Pancreas (tissue), 10 donors: Measurements from ENCODE around the gene UNC119. TPM values are rescaled to one million over a fixed set of nuclear protein-coding genes. Genes with fewer than 3 reads are reported as not detected.

Experiments used
- ATAC-seq, 4 donors: fragments of 200-7000 bp; cut with Tn5 transposase; one replicate each; pipeline versions ENCODE4 v1.8.0 to v1.9.1; 2020; ENCODE audit warnings: mild to moderate bottlenecking in 4 of 4, moderate library complexity in 4 of 4
- DNase-seq, 6 donors: peaks; one replicate each; pipeline ENCODE4 v3.0.0-alpha.2; 2020
- FAIRE-seq: peaks from 2 replicates; lab custom pipeline; 2012; peaks lifted over from hg19 to GRCh38; lab: Jason Lieb, UNC
- H3K27ac ChIP-seq, 4 donors: fragments of 200-600 bp; sonication (generic); 1 replicate in 3 of 4; 2 replicates in 1 of 4; pipeline versions ENCODE4 v1.5.0 to v1.8.0; 2020
- H3K27me3 ChIP-seq, 4 donors: fragments of 200-600 bp; one replicate each; pipeline ENCODE4 v1.8.0; 2021
- H3K36me3 ChIP-seq, 3 donors: fragments of 200-600 bp; sonication (generic) in 1 of 3; one replicate each; pipeline versions ENCODE4 v1.5.0 to v1.8.0; 2020 to 2021
- H3K4me1 ChIP-seq, 3 donors: fragments of 200-600 bp; one replicate each; pipeline ENCODE4 v1.8.0; 2021
- H3K4me3 ChIP-seq, 4 donors: fragments of 200-600 bp; sonication (generic) in 2 of 4; one replicate each; pipeline versions ENCODE4 v1.5.0 to v1.8.0; 2020 to 2021
- H3K9me3 ChIP-seq, 4 donors: fragments of 200-600 bp; one replicate each; pipeline ENCODE4 v1.8.0; 2021
- whole genome bisulfite sequencing, 2 donors: extraction: QIAGEN DNeasy Blood & Tissue Kit; methylation state at CpG; one replicate each; pipeline ENCODE4 v1.1.7; 2013; 5-methylcytosine and 5-hydroxymethylcytosine counted together
- intact Hi-C, 3 donors: fragments of 100-400 bp; cut with DNase I; formaldehyde crosslinking; loops; one replicate each; pipeline versions ENCODE4 v1.11.1 to v1.14.2; 2022
- polyA plus RNA-seq, 2 donors: library from polyadenylated mRNA; stranded (reverse); fragments of 200-250 nt; gene quantifications; one replicate each; pipeline ENCODE4 v1.2.3, GENCODE V29; 2013
- total RNA-seq, 6 donors: library from RNA; stranded (reverse); fragmentation: NEBNext Ultra II Directional in 4 of 6; extraction: Animal tissue kit (Norgen Biotek cat#: 25700) in 4 of 6; gene quantifications; one replicate each; pipeline versions ENCODE4 v1.2.1 to v1.2.4, GENCODE V29; 2021 to 2023
- TF ChIP-seq, protein P1 (sequence below), 4 donors: fragments of 200-600 bp; sonication (generic) in 3 of 4; IDR thresholded peaks; one replicate each; pipeline versions ENCODE4 v1.5.0 to v1.8.0; 2021; ENCODE audit warnings: antibody characterized with exemption in 4 of 4
- donor health status: healthy with polysubstance abuse.
- donor health status: DM: no; HTN: no; CAD: no; lungs with moderate emphysema.
- donor health status: DM: no; HTN: no; CAD: no.
- donor health status: control.
- donor health status: control.
- donor health status: Bipolar disorder and iron deficiency.
- donor health status: DM: yes; HTN: yes; CAD: no.
- donor health status: DM: no; HTN: no; CAD: no.
- donor health status: DM: no; HTN: no; CAD: no.
- donor health status: DM: yes; HTN: yes; CAD: no.

Gene UNC119
- total and polyA plus RNA-seq, 8 donors: 9.3 to 31.1 (median 12.2) TPM

DNA sequence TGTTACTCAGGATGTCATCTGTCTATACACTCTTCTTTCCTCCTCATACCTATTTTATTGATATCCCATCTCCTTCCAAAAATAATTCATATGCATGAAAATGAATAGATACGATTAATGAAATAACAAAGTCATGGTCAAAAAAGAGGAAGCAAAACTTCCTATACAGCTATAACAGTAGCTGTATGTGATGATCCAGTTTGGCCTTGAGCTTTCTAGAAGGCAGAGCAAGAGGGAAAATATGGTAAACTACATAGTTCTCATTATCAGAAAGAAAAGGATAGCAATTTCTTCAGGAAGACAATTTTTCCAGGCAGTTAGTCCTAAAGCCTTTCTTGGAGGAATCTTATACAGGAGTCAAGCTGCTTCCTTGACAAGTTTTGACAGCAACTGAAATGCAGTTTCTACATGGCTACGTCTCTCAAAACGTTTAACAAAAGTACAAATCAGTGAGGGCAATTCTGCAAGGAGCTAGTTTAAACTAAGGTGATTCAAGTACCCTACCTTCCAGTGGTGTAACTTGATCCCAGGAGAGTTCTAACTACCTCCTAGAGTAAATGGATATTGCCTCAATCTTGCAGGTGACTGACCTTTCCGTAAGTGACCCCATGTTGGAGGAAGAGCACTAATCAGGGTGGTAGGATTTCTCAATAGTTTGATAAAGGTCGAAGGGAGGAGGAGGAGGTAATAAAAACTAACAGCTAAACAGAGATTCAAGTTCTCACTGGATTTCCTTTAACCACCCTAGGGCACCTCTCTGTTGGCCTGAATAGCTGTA lies 45.4 kb upstream of the UNC119 start:
- H3K27ac ChIP-seq: no peak overlapping the region
- whole genome bisulfite sequencing, 2 donors: 32 to 37% methylated on average over 5 of the region's 5 CpGs
- no peak overlapping the region for H3K4me3 ChIP-seq
- DNase-seq: no peak
- H3K36me3 ChIP-seq: no peaks in the 10 kb centered on the region
- no peak for FAIRE-seq
- TF ChIP-seq, protein P1, sequence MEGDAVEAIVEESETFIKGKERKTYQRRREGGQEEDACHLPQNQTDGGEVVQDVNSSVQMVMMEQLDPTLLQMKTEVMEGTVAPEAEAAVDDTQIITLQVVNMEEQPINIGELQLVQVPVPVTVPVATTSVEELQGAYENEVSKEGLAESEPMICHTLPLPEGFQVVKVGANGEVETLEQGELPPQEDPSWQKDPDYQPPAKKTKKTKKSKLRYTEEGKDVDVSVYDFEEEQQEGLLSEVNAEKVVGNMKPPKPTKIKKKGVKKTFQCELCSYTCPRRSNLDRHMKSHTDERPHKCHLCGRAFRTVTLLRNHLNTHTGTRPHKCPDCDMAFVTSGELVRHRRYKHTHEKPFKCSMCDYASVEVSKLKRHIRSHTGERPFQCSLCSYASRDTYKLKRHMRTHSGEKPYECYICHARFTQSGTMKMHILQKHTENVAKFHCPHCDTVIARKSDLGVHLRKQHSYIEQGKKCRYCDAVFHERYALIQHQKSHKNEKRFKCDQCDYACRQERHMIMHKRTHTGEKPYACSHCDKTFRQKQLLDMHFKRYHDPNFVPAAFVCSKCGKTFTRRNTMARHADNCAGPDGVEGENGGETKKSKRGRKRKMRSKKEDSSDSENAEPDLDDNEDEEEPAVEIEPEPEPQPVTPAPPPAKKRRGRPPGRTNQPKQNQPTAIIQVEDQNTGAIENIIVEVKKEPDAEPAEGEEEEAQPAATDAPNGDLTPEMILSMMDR (IDR thresholded peaks at IDR 0.05): no peak
- intact Hi-C loops: no loop called here
- H3K27me3 ChIP-seq: no peaks in the 10 kb centered on the region
- ATAC-seq: no peak
- H3K9me3 ChIP-seq: no peaks in the 10 kb centered on the region
- peaks cover 0 to 11% (median 7%) of the 10 kb centered on the region in 3 donors for H3K4me1 ChIP-seq

DNA sequence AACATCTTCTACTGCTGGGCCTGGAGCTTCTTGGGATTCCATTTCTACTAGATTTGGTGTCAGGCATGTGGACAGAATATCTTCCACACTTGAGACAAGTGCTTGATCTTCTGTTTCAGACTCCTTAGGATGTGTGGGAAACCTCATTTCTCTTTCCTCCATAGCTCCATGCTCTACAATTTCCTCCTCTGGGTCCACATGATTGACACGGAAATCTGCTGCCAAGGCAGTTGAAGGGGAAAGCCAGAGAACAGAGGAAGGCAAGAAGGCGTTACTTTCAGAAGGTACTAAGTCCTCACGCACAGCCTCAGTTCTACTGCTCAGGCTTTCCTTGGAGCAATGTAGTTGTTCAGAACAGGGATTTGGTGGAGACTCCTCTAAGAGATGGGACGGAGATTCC lies 39.8 kb upstream of the UNC119 start:
- no peak for ATAC-seq
- no peak for FAIRE-seq
- Histone ChIP-seq H3K9me3 (no peaks in the 10 kb centered on the region), H3K4me1 (no peaks in the 10 kb centered on the region), H3K36me3 (no peaks in the 10 kb centered on the region), H3K27ac (no peak overlapping the region), H3K27me3 (no peaks in the 10 kb centered on the region), H3K4me3 (no peak overlapping the region)
- intact Hi-C loops: no loop called here
- DNase-seq: no peak
- TF ChIP-seq, protein P1 (IDR thresholded peaks at IDR 0.05): no peak
- WGBS, 2 donors: 91 to 96% methylated on average over 4 of the region's 4 CpGs

DNA sequence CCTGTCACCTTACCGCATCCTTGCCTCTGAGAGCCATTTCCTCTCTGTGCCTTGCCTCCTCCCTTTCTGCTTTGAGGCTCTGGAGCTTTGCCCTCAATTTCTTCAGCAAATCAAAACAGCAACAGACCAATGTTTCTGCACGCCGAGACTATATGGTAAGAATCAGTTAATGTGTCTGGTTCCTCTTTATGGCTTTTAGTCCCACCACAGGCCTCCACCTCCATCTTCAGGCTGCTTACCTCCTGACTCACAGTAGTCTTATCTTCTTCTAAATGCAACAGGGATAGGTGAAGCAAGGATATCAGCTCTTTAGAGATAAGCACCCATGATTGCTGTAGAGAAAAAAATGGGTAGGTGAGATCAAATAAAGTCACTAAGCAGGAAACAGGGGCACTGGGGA lies 33.4 kb upstream of the UNC119 start:
- no peaks in the 10 kb centered on the region for H3K4me1 ChIP-seq
- intact Hi-C loops: no loop called here
- ATAC-seq (no peak), DNase-seq (no peak), FAIRE-seq (no peak)
- TF ChIP-seq, protein P1 (IDR thresholded peaks at IDR 0.05): no peak
- no peak overlapping the region for H3K27ac ChIP-seq
- WGBS, 2 donors: 98 to 100% methylated on average over 3 of the region's 3 CpGs
- H3K36me3 ChIP-seq: no peaks in the 10 kb centered on the region
- no peaks in the 10 kb centered on the region for H3K9me3 ChIP-seq
- no peaks in the 10 kb centered on the region for H3K27me3 ChIP-seq
- H3K4me3 ChIP-seq: no peak overlapping the region

DNA sequence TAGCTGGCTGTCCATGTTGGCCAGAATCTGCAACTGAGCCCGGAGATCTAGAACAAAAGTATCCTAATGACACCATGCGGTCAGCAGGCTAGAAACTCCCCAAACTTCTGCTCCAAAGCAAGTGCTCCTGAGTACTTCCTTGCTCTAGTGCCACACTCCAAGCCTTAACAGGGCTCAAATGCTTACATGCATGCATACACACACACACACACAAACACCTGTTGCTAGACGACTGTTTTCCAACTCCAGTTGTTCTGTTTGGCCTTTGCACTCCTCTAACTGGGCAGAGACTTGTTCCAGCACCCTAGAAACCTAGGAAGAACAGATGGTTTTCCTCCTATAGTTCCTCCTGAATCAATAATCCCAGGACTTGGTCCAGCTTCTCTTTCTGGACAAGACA lies 32.0 kb upstream of the UNC119 start:
- H3K27me3 ChIP-seq: no peaks in the 10 kb centered on the region
- TF ChIP-seq, protein P1 (IDR thresholded peaks at IDR 0.05): no peak
- no peak overlapping the region for H3K27ac ChIP-seq
- H3K4me1 ChIP-seq: no peaks in the 10 kb centered on the region
- intact Hi-C loops: no loop called here
- no peak overlapping the region for H3K4me3 ChIP-seq
- no peak for DNase-seq
- no peaks in the 10 kb centered on the region for H3K9me3 ChIP-seq
- 78 to 82% methylated on average over 3 of the region's 3 CpGs for whole genome bisulfite sequencing, 2 donors
- FAIRE-seq: no peak
- ATAC-seq: no peak
- H3K36me3 ChIP-seq: no peaks in the 10 kb centered on the region

DNA sequence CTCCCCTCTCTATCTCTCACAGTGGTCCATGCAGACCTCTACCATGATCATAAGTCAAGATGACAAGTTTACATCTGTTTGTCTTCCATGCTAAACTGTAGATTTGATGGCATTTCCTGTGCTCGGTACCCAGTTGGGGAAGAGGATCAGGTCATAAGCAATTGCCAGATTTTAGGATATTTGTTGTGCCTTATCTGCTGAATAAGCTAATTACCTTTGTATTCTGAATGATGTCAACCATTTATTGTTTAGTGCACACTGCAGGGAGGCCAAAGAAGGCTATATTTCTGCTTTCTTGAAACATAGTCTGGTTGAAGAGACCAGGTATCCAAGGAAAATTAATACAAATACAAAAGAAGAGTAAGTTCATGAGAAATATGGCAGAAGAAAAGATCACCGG lies 30.1 kb upstream of the UNC119 start:
- intact Hi-C loops: no loop called here
- ATAC-seq: no peak
- no peak overlapping the region for H3K4me3 ChIP-seq
- no peaks in the 10 kb centered on the region for H3K4me1 ChIP-seq
- no peak for DNase-seq
- TF ChIP-seq, protein P1 (IDR thresholded peaks at IDR 0.05): no peak
- no peaks in the 10 kb centered on the region for H3K9me3 ChIP-seq
- no peak overlapping the region for H3K27ac ChIP-seq
- WGBS, 2 donors: 94 to 95% methylated on average over 2 of the region's 2 CpGs
- no peaks in the 10 kb centered on the region for H3K36me3 ChIP-seq
- FAIRE-seq: no peak
- H3K27me3 ChIP-seq: no peaks in the 10 kb centered on the region
